GM21576 (cell line): Measurements from ENCODE around the gene ZNF827.
A peak's percentile ranks its signal among the peaks of the same experiment; 100 is the strongest.

ENCODE experiments used
- ATAC-seq: cut with Tn5 transposase; IDR thresholded peaks from one replicate; pipeline ENCODE4 v1.9.1; 2021; ENCODE audit warnings: mild to moderate bottlenecking, moderate library complexity; ENCODE audit not compliant: unreplicated experiment

The ZNF827 gene

DNA sequence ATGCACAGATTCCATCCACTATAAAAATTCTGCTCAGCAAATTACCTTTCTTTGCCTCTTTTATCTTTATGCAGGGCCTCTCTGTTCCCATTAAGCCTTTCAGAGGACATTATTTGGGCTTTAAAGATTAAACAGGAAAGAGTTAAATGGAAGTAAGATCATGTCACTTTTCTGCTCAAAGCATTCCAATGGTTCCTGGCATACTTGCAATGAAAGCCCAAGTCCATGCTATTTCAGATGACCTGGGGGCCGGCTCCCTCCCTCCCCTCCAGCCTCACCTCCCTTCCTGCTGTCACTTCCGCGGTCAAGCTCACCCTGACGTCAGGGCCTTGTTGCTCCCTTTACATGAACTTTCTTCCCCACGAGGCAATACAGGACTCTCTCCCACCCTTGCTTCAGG lies 133.1 kb downstream of the ZNF827 start:
- ATAC-seq = no peak

DNA sequence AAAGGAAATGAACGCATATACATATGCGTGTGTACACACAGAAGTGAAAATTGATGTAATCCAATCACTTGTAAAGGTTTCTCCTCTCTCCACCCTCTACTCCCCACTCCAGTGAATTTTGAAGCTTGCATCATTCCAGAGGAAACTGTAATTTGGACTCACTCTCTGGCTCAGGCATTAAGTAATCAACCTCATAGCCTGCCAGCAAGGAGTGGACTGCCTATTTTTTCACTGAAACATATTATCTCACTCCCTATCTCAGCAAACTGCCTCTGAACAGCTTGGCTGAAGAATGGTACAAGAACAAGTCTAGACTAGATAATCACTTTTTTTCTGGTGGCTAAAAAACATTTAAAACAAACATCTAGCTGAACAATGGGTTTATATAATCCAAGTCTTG lies 134.5 kb downstream of the ZNF827 start:
- ATAC-seq = no peak

DNA sequence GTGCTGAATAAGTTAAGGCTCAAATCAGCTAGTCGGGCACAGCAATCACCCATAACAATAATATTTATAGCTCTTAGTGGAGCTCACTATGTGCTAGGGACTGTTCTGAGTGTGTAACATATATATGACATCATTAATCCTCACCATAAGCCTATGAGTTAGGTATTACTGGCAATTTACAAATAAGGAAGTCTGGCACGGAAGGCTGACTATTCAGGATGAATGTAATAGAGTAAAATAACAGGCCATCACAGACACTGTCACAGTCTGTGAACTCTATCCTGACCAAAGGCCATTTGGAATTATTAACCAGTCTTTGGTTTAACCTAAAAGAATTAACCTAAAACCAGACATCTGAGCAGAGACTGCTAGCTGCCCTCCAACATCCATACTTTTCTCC lies 139.4 kb downstream of the ZNF827 start:
- no peak for ATAC-seq

DNA sequence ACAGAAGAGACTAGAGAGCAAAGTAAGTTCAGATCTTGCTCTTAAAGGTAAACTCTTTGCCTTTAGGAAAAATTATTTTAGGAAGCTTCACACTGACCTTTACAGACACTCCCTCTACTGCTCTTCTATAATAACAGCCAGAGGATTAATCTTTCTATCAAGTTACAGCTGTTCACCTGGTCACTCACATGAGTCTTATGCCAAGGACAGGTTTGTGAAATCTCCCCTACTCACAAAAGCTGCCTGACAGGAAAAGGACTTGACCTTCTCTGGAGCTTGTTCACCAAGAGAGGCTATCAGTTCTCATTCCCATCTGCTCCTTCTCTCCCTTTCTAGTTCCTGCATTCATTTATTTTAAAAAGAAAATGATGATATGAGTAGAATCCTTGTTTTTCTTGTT lies 141.3 kb downstream of the ZNF827 start:
- ATAC-seq = no peak

DNA sequence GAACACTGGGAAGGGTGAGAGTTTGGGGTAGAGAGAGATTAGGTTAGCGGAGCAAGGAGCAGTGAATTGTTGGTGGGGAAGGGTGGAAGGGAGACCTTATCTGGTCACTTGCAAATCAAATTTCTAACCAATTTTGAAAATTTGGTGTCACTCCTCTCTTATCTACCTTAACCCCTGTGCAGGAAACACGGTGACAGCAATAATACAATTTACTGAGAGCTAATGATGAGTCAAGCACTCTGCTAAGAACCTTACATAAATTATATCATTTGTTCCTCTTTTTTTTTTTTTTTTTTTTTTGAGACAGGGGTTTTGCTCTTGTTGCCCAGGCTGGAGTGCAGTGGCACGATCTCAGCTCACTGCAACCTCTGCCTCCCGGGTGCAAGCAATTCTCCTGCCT lies 142.3 kb downstream of the ZNF827 start:
- no peak for ATAC-seq

DNA sequence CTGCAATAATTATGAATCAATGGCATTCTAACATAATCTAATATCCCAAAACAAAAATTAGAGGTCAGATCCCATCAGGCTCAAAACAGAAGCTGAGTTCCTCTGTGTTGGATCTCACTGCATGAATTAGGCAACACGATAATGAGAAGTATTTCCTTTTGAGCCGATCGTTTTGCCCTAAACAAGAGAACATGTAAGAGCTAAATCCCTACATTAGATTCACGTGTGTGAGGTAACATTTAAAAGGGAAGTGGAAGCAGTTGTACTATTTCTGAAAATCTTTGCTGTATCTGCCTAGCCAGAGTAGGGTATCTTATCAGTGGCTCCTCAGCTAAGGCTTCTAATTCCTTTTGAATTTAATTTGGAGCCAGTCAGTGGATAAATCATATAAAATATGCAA lies 143.1 kb downstream of the ZNF827 start:
- ATAC-seq = no peak

DNA sequence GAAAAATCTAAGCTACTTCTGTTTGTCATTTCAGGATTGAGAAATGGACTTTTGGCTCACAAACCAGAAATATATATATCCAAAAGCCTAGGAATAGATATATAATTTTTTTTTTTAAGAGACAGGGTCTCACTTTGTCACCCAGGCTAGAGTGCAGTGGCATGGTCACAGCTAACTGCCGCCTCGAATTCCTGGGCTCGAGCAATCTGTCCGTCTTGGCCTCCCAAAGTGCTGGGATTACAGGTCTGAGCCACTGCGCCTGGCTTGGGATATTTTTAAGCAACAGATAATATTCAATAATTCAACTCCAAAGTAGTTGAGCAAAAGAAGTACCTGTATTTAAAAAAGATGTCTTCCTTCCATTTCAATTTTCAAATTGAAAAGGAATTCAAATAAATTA lies 146.2 kb downstream of the ZNF827 start:
- no peak for ATAC-seq

DNA sequence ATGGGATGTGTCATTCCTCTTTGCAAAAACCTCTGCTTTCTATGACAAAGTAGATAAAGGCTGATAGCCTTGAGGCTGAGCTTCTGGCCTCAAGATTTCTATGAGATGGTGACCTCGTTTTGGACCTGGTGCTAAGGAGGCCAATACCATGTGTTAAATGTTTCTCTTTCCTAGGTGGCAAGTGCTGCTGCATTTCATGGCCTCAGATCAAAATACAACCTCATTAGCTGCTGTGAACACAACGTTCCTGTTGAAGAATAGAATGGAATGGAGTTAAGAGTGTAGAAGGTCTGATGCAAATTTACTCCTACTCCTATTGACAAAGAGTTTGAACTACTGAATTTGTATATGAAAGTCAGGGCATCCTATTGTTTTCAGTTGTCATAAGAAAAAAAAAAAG lies 146.6 kb downstream of the ZNF827 start:
- ATAC-seq = no peak

DNA sequence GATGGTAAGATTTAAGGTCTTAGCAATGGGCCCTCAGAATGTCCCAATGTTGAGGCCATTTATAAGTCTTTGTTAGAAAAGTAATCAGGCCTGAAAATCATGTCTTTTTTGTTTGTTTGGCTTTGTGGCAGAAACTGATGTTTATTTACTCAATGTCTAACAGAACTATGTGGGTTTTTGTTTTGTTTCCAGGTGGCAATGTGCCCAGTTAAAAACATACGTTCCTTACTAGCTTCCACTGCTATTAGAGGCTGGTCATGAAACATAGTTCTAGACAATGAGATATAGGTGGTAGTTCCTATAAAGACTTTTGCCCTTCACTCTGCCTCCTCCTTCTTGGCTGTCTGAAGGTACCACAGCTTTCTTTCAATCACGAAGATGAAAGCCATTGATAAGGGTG lies 149.9 kb downstream of the ZNF827 start:
- ATAC-seq = no peak

DNA sequence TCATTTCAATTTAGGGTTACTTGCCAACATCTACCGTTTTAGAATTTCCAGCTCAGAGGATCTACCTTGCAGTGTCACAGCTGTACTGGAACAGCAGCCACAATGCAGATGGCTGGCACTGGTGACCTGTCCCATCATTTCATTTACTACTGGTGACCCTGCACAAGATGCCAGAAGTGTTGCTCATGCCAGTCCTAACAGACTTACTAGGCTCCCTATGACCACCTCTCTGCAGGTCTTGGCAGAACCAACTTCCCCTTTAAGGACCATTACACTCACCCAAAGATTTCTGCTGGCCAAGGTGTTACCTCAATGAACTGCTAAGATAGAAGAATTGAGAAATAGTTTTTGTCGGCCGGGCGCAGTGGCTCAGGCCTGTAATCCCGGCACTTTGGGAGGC lies 151.8 kb downstream of the ZNF827 start:
- ATAC-seq = no peak

DNA sequence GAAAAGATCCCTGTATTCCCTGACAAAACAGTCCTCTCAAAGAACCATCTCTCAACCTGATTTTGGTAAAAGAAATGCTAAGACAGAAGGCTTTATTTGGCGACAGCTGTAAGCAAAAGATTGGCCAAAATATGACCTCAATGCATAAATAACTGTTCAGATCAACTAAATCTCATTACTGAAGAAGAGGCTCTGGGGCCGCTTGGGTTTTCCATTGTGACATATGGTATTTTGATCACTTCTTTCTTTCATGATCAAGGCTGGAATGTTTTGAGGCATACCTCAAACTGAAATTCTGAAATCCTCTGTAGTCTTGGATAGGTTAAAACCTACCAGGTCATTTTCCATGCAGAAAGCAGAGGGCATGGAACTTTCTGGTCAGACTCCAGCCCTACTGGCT lies 152.4 kb downstream of the ZNF827 start:
- no peak for ATAC-seq

DNA sequence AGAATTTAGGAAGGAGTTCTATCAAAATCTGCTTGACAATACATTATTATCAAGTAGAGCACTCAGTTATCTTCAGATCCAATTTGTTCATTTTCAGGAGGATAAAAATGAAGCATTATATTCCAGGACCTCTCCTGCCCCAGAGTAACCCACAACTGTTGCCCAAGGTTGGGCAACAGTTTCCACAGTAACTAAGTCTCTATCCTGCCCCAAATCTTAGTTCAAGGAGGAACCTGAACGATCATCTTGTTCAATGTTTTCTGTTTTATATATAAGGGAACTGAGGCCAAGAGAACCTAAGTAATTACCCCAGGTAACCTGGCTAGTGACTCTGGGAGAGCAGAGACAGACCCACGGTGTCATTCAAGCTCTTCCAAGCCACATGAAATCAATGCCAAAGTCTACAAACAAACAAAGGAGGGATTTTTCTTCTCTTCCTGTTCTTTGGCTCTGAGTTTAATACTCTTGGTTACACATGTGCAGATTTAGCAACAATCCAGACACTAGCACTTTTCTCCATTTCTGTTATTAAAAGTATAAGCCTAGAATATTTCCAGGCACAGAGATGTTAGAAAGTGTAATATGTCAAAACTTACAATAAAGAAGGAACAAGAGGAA lies 153.1 kb downstream of the ZNF827 start:
- ATAC-seq = no peak

DNA sequence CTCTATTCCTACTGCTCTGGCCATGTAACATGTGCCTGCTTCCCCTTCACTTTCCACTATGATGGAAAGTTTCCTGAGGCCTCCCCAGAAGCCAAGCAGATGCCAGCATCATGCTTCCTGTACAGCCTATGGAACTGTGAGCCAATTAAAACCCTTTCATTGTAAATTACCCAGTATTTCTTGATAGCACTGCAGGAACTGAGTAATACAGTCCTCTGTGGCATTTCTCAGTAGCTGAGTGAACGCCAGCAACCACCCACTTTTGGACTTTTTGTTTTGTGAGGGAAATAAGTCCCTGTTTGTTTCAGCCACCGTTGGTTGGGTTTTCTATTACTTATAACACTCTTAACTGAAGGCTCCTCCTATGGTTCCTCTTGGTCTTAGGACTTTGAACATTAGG lies 154.6 kb downstream of the ZNF827 start:
- ATAC-seq = no peak

DNA sequence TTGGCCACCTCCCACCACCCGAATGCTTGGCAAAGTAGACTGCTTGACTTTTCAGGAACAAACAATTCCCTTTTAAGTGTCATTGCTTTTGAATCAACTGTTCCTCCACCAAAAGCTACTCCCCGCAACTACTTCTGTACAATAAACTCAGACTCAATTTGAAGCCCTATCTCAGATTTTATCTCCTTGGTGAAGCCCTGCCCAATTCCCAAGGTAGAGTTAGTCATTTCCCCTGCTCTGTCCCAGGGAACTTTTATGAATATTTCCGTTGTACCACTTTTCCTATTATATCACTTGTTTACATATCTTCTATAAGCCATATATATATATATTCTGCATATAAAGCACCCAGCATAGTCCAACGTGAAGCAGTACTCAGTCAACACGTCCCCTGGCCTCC lies 155.9 kb downstream of the ZNF827 start:
- no peak for ATAC-seq

DNA sequence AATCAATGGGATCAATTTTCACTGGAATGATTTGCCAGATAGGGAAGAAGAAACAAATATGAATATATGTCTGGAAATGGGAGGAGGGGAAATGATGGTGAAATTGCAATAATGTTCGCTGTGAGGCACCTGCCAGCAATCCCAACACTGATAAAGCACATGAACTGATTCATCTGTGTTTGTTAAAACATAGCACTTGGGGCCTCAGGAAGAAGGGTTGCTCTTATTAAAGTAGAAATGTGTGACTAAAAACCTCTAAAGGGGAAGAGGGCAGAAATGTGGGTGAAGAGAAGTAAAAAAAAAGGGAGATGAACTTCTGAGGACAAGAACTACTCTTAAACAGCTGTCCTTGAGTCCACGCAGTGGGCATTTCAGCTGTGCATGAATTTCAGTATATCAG lies 157.3 kb downstream of the ZNF827 start:
- ATAC-seq = no peak

DNA sequence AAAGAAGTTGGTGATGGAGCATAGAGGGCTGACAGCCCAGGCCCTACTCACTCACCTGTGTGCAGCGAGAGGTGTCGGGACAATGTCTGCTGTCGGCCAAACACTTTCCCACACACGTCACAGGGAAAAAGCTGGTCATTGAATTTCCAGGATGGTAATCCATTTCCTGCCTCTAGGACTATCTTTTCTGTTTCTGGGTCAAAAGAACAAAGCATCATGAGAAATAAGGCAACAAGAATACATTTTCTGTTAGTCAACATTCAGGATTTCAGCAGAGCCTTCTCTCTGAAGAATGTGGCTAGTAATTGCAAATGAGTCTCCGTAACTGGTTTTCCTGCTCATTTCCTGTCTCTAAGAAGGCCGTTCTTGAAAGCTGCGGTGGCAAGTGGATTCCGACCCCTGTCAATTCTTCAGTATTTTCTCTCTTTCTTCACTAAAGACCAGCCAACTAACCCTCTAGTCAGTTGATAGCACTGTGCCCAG lies 159.3 kb downstream of the ZNF827 start:
- no peak for ATAC-seq

DNA sequence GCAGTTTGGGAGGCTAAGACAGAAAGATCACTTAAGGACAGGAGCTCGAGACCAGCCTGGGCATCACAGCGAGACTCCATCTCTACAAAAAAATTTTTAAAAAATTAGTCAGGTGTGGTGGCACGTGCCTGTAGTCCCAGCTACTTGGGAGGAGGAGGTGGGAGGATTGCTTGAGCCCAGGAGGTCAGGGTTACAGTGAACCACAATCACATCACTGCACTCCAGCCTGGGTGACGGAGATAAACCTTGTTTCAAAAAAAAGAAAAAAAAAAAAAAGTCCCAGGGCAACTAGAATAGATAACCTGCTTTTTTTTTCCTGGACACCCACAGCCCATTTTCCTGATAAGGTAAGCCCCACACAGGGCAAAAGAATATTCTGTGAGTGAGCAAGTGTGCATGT lies 162.4 kb downstream of the ZNF827 start:
- no peak for ATAC-seq

DNA sequence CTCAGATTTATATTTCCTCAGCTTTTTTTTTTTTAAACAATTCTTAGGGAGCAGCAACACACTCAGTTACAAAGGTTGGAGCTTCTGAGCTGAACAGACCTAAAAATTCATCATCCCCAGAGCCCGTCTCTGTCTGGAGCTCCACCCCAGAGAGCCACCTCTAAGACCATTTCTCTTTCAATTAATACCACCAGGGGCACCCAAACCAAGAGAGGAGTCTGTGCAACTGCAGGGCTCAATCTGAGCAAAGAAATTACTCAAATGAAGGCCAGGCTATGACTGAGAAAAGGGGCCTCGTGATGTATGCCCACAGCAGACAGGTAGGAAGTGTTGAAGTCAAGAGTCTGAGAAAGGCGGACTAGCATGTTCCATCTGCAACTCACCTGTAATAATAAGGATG lies 163.2 kb downstream of the ZNF827 start:
- ATAC-seq = no peak

DNA sequence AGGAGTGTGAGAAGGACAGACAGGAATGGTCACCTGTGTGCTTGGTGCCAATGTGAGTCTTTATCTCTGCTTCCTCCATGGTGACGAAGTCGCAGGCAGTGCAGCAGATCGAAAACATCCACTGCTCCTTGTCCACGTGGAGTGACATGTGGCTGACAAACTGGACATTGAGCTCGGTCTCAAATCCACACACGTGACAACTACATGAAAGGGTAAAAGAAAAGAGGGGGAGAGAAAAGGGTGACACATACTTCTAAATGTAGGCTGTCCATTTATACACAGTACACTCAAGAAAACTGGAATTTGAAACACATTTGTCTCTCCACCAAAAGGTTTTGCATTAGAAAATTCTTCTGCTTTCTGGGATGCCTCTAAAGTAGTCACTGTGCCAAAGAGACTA lies 164.2 kb downstream of the ZNF827 start:
- ATAC-seq = no peak

DNA sequence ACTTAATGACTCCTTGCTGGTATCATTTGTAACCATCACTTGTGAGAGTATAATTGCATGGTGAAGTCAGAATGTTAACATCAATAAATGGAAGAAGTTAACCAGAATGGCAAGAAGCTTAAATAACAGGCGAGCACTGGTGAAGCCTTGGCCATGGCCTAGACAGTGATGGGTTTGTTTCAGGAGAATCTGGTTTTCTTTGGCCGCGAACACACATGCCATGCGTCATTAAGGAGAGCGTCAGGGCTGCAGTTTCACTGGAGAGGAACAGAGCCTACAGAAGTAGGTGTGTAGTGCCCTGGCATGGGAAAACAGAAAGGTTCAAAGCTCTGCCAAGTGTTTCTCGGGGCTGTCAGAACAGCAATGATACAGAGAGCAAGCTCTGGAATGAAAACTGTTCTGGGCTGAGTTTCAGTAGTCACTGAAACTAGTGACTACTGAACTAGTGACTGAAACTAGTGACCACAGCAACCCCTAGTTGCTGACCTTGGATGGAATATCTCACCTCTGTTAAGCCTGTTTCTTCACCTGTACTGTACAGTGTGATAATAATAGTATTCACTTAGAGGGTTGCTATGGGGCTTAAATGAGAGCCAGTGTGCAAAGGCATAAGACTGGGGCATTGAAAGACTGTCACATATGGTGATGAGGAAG lies 164.9 kb downstream of the ZNF827 start:
- peak; percentile 86 for ATAC-seq

DNA sequence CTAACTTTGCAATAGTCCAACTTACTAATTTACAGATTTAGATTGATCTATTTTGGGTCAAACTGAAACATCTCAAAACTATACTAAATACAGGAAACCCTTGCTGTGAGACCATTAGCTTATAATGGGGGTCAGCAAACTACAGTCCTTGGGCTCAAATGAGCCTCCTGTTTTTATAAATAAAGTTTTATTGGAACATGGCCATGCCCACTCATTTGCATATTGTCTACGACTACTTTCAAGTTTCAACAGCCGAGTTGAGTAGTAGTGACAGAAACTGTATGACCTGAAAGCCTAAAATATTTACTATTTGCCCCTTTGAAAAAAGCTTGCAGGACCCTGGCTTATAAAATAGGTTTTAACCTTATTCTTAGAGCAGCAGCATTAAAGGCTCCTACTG lies 166.3 kb downstream of the ZNF827 start:
- ATAC-seq = no peak

DNA sequence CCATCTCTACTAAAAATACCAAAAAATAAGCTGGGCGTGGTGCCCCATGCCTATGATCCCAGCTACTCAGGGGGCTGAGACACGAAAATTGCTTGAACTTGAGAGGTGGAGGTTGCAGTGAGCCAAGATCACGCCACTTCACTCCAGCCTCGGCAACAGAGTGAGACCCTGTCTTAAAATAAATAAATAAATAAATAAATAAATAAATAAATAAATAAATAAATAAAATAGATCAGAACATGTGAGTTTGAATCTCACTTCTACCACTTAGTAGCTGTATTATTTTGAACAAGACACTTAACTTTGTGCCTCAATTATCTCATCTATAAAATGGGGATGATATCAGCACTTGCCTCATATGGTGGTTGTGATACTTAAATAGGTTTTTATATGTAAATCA lies 168.5 kb downstream of the ZNF827 start:
- no peak for ATAC-seq

DNA sequence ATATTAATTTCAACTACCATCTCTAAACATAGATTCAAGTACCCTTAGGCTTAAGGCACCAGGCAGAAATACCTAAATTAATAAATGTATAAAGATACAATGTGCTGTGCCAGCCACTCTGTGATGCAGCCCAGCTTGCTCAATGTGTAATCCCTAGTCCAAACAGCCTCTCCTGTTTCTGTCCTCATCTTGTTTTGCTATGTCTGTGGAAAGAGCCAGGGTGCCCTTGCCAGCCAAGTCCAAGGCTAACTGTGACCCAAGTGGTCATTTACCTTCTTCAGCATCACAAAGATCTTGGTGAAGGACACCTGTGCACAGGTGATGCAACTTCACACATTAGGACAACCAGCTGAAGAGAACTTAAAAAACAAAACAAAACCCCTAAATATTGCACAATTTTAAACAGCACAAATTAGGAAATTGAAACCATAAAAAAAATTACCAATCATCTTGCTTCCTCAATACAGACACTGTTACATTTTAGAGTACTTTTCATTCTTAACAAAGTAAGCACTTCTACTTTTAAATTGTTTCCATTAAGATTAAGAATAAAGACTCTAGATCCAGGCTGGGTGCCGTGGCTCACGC lies 169.1 kb downstream of the ZNF827 start:
- no peak for ATAC-seq
